ENCODE measurements around the gene SUN5.
"Not testable (repeated sequence)": the region's sequence is repeated elsewhere in the genome, so short reads cannot be mapped to it uniquely, and the experiment has no call there.

SUN5 gene

GRCh38 chr20:32962646-32963045 lies 41.6 kb downstream of the SUN5 start:
- not testable (repeated sequence) for DNase-seq

GRCh38 chr20:32962053-32962452 lies 42.2 kb downstream of the SUN5 start:
- no peak for DNase-seq

GRCh38 chr20:32960849-32961731 lies 43.1 kb downstream of the SUN5 start:
- no peak for DNase-seq

GRCh38 chr20:32960222-32960518 lies 44.1 kb downstream of the SUN5 start:
- no peak for DNase-seq

- DNase-seq = no peak
Observed at GRCh38 chr20:32959351-32960221, 44.6 kb downstream of the SUN5 start.

- DNase-seq = no peak
Observed at GRCh38 chr20:32958574-32958973, 45.7 kb downstream of the SUN5 start.

- DNase-seq = no peak
Observed at GRCh38 chr20:32957459-32957858, 46.8 kb downstream of the SUN5 start.

GRCh38 chr20:32950539-32950938 lies 53.7 kb downstream of the SUN5 start:
- DNase-seq = not testable (repeated sequence)

GRCh38 chr20:32946629-32947028 lies 57.6 kb downstream of the SUN5 start:
- no peak for DNase-seq

GRCh38 chr20:32945710-32946221 lies 58.5 kb downstream of the SUN5 start:
- DNase-seq = peak in 2 of 5 experiments; percentile 12 to 76

- no peak for DNase-seq
Observed at GRCh38 chr20:32943490-32944052, 60.7 kb downstream of the SUN5 start.

- no peak for DNase-seq
Observed at GRCh38 chr20:32941155-32941885, 62.9 kb downstream of the SUN5 start.

- no peak for DNase-seq
Observed at GRCh38 chr20:32934580-32934979, 69.7 kb downstream of the SUN5 start.
